GM18498 (cell line): Measurements from ENCODE around the gene MPHOSPH8.
"Not testable (repeated sequence)": the region's sequence is repeated elsewhere in the genome, so short reads cannot be mapped to it uniquely, and the experiment has no call there.

Source experiments
- ATAC-seq: cut with Tn5 transposase; IDR thresholded peaks from one replicate; pipeline ENCODE4 v1.9.1; 2021; ENCODE audit warnings: mild to moderate bottlenecking, moderate library complexity; ENCODE audit not compliant: unreplicated experiment

Gene MPHOSPH8

DNA sequence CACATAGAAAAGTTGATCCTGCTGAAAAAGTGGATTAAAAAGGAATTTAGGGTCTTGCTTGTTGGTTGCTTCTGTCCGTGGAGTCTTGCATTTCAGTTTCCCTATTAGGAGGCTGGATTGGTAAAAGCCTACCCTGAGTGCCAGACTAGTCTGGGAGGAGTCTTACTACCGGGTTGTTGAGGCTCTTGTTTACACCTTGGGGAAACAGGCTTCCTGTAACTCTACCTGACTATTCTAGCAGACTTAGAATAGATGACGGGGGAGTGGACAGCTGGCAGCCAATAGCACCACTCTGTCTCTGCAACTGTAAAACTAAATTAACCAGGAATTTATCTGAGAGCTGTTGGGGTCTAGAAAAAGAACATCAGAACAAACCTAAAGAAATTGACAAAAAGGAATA lies 11.3 kb upstream of the MPHOSPH8 start:
- no peak for ATAC-seq

DNA sequence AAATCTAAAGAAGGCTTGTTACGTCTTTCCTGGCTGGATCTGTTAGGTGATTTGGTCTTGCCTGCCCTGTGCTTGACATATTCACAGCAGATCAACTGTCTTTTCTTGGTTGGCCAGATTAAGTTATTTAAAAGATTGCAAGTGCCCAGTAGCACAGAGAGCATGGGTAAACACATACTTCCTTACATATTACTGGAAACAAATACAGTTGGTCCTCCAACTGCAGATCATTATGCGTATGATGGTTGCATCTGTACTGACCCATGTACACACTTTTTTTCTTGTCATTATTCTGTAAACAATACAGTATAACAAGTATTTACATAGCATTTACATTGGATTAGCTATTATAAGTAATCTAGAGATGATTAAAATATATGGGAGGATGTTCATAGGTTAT lies 9.2 kb upstream of the MPHOSPH8 start:
- no peak for ATAC-seq

DNA sequence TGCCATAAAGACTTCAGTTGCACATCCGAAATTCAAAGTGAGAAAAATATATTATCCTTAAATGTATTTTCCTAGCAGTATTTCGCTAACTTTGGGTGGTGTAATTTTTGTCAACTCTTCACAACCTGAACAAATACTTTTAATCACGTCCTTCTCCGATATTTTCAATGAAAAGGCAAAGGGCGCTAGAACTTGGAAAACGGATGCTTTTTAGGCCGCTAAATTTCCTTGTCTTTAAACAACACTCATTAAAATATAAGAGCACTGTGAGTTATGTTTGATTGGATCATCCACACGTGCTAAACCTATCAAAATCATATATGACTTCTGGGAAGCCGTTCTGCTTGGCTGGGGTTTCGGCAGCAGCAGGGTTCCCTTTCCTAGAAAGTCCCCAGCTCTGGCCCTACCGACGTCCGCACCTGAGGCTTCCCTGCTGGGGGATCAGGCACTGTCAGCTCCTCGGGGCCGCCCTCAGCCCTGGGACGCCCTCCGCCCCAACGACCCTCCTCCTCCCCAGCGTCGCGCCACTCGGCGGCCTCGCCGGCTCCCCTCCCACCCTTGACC lies 462 bp upstream of the MPHOSPH8 start:
- ATAC-seq, result no peak

DNA sequence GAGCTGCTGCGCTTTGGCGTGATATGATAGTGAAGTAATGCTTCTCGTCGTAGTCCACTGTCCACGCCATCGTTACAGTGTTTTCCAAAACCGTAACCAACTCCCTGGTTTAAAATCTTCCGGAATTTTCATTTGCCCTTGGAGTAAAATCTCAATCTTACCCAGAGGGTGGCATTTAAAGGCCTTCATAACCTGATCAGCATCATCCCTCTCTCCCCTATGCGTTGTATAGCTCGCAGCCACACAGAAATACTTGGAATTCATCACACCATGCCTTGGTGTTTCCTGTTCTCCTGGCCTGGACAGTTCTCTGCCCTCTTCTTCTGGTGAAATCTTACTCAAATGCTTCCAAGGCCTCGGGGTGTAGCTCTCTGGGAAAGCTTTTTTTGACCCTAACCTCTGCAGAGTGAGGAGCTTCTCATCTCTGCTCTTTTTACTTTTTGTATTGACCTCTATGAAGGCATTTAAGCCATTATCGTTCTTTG lies 839 bp downstream of the MPHOSPH8 start:
- ATAC-seq, result no peak

DNA sequence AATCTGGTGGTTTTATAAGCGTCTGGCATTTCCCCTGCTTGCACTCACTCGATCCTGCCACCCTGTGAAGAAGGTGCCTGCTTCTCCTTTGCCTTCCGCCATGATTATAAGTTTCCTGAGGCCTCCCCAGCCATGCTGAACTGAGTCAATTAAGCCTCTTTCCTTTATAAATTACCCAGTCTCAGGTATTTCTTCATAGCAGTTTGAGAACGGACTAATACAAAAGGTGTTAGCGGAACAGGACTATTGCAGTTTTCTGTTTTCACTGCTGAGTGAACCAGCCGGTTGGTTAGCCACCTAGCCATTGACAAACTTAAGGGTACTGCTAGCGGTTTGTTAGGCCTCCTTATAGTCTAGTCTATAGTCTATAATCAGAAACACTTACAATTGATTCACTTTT lies 2.5 kb downstream of the MPHOSPH8 start:
- not testable (repeated sequence) for ATAC-seq

DNA sequence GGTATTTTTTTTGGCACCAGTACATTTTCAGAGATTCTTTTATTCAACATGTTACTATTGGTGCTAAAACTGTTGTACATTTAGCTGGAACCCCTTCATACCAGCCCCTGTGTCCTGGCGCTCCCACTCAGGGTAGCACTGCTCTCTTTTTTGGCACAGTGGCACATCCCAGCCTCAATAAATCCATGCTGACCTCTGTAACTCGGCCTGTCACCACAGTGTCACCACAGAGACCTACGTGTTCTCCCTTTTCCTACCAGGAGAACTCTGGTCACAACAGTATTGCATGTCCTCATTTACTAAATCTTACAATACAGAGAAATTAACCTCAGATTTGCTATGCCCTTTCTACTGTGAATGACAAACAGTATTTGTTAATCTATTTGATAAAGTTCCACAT lies 10.2 kb downstream of the MPHOSPH8 start:
- no peak for ATAC-seq

DNA sequence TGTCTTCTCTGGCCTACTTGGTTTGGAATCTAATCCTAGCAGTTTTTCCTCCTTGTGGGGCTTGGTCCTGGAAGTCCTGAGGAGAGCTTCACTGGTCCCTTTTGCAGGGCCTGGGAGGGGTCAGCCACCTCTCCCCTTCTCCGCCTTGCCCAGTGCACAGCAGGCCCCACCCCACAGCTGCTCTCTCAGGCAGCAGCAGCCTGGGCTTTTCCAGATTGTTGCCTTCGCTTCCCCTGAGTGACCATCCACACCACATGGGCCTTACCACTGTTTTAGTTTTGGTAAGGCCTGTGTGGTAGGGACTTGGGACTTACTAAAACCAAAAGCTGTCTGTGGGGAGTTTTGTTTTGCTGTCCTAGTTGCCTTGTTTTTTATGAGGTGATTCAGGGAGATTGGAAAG lies 11.5 kb downstream of the MPHOSPH8 start:
- no peak for ATAC-seq

DNA sequence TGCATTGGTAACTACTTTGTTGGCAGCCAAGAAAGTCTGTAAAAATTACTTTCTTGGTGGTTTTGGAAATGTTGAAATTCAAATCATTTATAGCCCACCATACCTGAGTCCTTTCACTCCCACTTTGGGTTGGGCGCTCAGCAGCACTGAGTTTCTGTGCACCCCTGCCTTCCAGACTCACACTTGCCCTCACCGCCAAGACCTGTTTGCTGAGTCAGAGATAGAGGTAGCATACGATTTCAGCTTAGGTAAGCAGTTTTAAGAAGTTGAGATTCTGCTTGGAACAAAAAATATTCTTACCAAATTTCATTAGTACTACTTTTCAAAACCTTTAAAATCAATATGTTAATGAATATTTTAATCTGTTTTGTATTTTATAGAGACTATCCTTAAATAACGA lies 12.6 kb downstream of the MPHOSPH8 start:
- ATAC-seq, result no peak

DNA sequence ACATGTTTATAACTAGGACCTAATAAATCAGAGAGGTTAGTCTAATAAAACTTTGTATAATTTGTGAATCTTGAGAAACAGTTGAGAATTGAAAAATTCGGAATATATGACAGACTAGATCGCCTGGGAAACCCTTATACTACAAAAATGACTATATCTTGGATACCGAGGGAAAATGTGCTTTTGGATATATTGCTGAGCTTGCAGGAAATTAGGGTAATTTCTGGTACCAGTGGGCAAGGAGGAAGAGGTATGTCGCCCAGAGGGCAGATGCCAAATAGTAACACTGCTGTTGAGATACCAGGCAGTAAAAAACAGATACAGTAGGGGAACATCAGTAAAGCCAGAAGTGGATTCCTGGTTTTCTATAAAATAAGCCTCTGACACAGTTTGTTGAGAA lies 17.3 kb downstream of the MPHOSPH8 start:
- no peak for ATAC-seq

DNA sequence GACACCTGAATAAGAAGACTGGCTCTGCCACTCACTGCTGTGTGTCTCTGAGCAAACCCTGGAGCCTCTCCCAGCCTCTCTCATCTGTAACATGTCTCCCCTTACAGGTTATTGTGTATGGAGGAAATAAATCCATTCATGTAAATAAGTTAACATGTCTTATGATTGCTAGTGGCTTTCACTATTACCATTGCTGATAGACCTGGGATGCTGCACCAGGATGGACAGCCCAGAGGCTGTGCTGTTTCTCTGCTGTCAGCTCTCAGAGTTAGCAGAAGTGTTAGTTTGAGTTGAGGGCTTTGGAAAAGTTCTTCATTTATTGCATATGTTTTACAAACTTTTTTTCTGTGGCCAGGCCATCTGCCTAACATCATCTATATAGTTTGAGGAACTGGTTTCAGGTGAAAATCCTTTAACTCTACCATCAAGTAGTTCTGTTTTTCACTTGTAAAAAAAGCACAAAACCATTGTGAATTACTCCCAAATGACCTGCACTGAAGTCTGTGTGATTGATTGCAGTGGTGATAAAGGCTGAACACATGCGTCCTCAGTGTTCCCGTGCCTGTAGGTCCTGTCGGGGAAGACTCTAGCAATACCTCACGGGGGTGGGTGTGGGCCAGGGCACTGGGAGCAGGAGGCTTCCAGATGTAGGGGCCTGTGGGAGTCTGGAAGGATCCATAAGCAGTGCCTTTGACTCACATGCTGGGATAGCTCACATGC lies 24.6 kb downstream of the MPHOSPH8 start:
- ATAC-seq, result peak; percentile 41

DNA sequence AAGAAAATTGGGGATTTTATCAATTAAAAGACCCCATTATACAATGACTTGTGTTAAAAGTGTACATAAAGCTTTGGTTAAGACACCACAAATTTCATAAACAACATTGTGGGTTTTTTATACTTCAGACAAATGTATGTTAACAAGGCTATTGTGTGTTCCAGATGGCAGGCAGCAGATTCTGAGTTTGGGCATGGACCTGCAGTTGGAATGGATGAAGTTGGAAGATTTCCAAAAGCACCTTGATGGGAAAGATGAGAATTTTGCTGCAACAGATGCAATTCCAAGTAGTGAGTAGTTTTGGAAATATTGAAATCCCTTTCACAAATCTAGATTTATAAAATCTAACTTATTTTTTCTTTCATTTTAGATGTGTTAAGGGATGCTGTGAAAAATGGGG lies 25.4 kb downstream of the MPHOSPH8 start:
- no peak for ATAC-seq

DNA sequence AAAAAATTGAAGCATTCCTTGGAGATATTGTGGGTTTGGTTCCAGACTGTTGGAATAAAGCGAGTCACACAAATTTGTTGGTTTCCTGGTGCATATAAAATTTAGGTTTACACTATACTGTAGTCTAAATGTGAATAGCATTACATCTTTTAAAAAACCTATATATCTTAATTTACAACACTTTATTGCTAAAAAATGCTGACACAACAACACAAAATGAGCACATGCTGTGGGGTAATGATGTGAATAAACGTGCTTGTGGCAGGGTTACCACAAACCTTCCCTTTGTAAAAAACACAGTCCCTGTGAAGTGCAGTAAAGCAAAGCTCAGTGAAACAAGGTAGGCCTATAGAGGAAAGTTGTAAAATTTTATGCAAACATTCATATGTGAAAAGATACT lies 27.7 kb downstream of the MPHOSPH8 start:
- ATAC-seq, result no peak

DNA sequence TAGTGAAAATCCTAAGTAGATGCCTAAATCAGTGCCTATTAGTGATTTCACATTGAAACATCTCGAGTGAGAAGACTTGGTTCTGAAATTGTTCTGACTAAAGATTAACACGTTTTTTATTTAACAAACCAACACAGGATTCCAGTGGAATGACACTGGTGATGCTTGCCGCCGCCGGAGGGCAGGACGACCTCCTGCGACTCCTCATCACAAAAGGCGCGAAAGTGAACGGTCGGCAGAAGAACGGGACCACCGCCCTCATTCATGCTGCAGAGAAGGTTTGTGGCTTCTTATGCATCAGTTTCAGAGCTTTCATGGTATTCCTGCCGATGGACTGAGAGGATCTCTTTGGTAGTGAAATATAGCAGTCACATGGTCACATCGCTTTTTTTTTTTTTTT lies 28.1 kb downstream of the MPHOSPH8 start:
- no peak for ATAC-seq

DNA sequence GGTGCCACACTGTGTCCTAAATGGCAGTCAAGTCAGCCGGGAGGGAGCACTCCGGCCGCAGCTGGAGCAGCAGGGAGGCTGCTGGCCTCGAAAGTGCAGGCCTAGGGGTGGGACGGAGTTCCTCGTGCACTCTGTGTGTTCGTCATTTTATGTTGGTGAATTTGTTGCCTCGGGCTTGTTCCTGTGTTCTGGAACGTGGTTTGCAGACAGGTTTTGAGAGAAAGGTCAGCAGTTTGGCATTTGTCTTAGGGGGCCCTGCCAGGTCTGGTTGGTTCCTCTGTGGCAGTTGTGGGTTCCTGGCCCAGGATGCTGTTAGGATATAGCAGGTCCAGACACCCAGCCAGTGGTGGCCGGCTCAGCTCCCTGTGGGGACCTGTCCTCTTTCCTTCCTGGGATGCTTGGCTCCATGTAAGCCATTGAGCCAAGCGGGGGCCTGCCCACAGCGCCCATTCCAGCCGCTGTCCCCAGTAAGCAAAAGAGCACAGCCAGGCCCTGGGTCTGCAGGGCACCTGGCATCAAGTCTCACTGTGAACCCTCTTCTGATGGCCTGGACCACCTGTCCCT lies 30.0 kb downstream of the MPHOSPH8 start:
- ATAC-seq, result no peak

DNA sequence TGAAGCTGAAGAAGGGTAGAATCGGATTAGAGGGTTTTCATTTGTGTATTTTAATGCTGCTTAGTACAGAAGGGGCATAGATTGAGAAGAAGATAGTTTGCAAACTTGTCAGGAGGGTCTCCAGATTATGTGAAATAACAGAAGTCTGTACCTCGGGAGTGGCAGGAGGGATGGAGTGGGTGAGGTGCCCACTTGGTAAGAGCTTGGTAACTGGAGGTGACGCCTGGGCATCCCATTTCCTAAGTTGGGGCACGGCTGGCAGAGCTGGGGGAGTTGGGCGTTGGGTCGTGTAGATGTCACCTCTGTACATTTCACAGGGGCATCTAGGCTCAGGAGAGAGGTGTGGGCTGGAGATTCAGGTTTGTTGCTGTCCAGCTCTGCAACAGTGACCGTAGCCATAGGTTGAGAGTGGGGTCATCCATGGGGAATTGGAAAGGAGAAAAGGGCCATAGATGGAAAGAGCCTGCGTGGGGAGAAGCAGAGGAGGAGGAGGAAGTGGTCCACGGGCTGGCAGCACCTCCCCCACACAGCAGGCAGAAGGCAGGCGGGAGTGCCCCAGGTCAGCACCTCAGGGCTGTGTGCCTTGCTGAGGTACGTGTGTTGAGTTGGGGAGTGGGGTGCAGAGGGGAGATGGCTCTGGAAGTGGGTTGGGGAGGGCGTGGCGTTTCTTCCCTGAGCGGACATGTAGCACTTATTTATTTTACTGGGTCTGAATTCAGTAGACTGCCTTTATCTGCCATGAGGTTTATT lies 31.2 kb downstream of the MPHOSPH8 start:
- no peak for ATAC-seq

DNA sequence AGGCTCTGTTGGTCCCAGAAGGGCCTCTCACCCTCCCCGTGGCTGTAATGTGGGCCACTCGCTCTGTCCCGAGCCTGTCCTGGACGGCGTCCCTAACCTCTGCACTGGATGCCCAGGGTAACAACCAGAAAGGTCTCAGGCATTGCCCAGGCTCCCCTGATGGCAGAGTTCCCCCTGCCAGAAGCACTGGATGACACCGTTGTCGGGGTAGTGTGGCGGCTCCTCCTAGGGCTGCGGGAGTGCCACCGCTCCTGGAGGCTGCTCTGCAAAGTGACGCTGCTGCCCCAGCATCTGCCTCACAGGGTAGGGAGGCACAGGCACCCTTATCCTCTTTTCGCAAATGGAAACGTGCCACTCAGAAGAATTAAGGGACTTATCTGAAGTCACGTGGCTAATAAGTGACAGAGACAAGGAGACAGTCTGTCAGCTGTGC lies 32.0 kb downstream of the MPHOSPH8 start:
- ATAC-seq, result no peak

DNA sequence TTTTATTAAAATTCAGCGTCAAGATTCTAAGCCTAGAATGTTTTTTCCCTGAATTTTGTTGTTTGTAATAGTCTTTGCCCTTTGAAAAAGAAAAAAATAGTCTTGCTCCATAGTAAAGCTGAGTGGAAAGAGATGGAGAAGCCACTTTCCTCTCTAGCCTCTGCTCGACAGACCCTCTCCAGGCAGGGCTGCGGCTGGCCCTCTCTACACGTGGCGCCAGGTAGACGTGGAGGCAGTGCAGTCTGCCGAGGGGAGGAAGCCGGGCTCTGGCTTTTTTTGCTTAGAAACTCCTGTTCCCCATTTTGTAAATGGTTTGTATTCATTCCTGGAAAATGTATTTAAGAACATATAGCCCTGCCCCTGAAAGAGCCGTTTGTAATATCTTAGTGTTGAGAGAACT lies 35.3 kb downstream of the MPHOSPH8 start:
- ATAC-seq, result no peak

DNA sequence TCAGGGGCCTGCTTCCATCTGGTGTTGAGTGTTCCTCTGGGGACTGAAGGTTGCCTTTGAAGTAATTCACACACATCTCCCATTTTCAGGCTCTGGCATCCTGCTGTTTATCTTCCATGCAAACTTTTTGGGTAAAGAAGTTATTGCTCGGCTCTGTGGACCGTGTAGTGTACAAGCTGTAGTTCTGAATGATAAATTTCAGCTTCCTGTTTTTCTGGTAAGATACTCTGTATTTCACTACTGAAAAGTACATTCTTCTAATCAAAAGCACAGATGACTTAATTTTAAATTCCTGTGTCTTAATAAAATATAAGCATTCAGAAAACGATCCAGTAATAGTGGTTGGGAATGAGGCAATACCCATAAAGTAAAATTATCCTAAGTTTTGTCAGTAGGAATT lies 36.7 kb downstream of the MPHOSPH8 start:
- ATAC-seq, result no peak

DNA sequence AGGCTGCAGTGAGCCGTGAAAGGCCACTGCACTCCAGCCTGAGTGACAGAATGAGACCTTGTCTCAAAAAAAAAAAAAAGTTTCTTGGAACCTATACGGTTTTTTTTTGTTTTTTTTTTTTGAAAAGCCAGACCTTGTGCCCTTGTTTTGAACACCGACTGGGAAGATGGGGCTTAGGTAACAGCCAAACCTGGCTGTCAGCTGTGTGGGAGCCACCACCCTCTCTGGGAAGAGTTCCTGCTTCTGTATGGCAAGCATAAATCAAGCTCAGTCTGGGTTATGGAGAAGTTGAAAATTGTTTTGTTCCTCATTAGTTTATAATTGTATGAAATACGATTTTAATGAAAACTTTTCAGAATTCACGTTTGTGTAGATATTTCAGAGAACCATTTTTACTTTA lies 39.5 kb downstream of the MPHOSPH8 start:
- no peak for ATAC-seq

DNA sequence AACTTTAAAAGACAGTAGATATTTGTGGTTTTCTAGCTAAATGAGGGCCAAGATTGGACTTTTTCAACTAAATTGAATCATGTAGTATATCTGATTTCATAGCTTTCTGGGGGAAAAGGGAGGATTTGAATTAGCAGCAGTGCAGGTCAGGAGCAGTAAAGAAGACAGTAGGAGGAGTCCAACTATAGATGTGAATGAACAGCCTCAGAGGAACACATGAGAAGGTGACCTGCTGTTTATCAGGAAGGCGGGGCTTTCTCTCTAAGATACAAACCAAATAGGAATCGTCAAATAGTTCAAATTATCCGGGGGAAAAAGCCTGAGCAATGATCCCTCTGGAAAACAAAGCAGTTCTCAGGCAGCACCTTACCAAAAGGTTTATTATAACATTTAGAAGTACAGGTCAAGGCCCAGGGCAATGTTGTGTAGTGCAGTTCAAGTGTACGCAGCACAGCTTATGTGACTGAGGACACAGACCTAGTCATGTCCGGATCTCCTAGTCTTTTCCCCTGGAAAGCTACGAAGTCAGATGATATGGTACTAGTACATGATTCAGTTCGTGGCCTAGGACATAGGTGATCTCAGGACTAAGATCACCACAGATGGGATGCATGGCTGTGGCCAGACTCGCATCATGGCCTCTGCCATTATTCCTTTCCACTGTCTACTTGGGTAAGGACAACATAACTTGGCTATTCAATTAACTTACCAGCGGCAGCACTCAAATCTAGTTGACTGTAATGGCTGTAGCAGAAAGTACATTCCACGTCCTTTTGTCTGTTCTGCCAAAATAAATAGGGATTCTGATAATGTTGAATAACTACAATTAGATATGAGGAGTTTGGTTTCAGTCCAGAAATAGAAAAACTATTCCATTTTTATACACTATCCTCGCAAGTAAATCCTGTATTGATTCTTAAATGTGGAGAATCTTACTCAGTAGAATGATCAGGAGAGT lies 40.3 kb downstream of the MPHOSPH8 start:
- no peak for ATAC-seq

DNA sequence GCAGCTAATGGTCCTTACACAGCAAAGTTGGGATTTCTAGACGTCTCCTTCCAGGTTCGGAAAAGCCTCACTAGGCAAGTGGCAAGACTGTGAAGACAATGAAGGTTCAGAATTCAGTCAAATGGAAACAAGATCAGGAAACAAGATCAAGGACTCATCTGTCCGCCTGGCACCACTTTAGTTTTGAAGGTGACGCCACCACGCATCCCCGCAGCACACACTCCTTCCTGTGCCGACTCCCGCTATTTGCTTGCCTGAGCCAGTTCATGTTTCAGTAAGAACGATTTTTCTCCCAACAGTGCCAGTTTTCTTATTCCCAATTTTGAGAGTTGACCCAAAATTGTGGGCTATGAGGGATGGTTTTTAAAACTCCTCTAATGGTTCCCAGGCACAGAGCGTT lies 41.4 kb downstream of the MPHOSPH8 start:
- no peak for ATAC-seq
